Measurements from ENCODE around the gene GAB2.

DNA sequence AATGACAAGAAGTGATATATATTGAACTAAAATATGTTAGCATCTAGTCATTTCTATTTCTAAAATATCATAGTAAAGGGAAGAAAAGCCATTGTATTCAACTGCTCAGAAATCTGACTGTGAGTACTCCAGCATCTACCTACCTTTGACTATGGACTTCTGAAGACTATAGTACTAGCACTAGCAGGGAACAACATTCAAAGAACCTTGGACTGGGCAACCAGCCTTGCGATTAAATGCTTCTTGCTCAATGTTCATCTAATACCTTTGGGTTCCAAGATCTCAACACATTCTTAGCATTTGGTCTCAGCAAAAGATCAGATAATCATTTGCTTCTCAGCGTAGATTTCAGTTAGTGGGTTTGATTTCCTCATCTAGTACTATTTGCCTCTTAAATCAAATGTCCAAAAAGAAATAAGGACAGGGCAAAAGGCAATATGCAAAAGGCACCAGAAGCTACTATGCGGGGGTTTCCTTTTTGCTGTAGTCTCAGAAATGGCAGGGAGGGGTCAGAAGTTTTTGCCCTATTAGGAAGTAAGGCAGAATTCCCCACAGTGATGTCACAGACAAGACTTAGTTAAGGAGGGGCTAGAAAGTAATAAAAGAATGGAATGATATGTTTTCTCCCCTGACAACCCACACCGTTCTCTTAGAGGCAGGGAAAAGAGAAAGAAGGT is 80.6 kb downstream of the GAB2 start:
- TF ChIP-seq EZH2 (IDR thresholded peaks at IDR 0.05; ENCODE audit: borderline replicate concordance) (no peak), EZH2phosphoT487 (IDR thresholded peaks at IDR 0.05; ENCODE audit: low read depth, severe bottlenecking, unreplicated experiment) (no peak)
- TF ChIP-seq, protein P1, sequence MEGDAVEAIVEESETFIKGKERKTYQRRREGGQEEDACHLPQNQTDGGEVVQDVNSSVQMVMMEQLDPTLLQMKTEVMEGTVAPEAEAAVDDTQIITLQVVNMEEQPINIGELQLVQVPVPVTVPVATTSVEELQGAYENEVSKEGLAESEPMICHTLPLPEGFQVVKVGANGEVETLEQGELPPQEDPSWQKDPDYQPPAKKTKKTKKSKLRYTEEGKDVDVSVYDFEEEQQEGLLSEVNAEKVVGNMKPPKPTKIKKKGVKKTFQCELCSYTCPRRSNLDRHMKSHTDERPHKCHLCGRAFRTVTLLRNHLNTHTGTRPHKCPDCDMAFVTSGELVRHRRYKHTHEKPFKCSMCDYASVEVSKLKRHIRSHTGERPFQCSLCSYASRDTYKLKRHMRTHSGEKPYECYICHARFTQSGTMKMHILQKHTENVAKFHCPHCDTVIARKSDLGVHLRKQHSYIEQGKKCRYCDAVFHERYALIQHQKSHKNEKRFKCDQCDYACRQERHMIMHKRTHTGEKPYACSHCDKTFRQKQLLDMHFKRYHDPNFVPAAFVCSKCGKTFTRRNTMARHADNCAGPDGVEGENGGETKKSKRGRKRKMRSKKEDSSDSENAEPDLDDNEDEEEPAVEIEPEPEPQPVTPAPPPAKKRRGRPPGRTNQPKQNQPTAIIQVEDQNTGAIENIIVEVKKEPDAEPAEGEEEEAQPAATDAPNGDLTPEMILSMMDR (IDR thresholded peaks at IDR 0.05; ENCODE audit: poor library complexity): no peak

All from hepatocyte (in vitro differentiated cells).